ENCODE measurements around the gene GALNT10. TPM values are rescaled to one million over a fixed set of nuclear protein-coding genes. Genes with fewer than 3 reads are reported as not detected.

Gene GALNT10
- total and polyA plus RNA-seq, 8 donors, result 5.3 to 76.4 (median 27.4) TPM

DNA sequence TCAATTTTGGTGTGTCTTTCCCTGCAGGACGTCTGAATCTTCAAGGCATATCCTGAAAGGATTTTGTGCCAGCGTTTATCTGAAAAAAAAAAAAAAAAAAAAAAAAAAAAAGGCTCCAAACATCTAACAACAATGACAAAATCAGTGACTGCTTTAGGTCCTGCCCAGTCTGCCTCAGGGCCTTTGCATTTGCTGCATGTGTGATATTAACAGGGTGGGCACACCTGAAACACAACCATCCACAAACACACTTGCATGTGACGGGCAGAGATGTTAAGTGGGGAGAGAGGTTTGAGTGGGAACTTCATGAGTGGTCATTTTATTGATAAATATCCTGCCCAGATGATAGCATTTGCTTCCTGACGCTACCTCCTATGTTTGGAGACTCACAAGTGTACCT lies 172.9 kb downstream of the GALNT10 start:
- Histone ChIP-seq H3K36me3 (peaks cover 0 to 6% (median 0%) of the 10 kb centered on the region in 4 donors), H3K27me3 (no peaks in the 10 kb centered on the region), H3K9me3 (no peaks in the 10 kb centered on the region), H3K27ac (no peak overlapping the region), H3K4me3 (no peak overlapping the region), H3K4me1 (peaks cover 0 to 38% (median 18%) of the 10 kb centered on the region in 4 donors)
- 83 to 95% (median 91%) methylated on average over 4 of the region's 4 CpGs for WGBS, 5 donors
- DNase-seq, result no peak
- TF ChIP-seq POLR2AphosphoS5 (IDR thresholded peaks at IDR 0.05) (no peak), CTCF (IDR thresholded peaks at IDR 0.05) (no peak), POLR2A (IDR thresholded peaks at IDR 0.05) (no peak), EP300 (IDR thresholded peaks at IDR 0.05) (no peak)
- intact Hi-C loops (cut with DNase I; ENCODE audit: low total_unique reads), result no loop called here

DNA sequence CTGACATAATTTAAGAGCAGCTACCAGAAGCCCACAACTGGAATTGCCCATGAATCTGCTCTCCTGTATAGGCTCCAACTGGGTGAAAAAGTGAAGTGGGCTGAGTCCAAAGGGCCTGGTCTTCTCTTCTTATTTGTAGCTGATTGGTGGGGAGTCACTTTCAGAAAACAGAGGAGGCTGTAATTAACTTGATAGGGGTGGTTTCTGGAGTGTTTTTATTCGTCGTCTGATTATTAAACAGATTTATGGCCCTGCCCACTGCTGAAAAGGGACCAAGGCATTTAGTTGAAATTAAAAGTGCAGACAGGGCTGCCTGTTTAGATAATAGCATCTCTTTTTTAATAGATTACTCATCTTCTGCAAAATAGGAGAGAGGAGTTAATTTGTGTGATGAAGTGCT lies 174.2 kb downstream of the GALNT10 start:
- WGBS, 5 donors, result 31 to 54% (median 36%) methylated on average over 2 of the region's 2 CpGs
- no peak overlapping the region for H3K27ac ChIP-seq

DNA sequence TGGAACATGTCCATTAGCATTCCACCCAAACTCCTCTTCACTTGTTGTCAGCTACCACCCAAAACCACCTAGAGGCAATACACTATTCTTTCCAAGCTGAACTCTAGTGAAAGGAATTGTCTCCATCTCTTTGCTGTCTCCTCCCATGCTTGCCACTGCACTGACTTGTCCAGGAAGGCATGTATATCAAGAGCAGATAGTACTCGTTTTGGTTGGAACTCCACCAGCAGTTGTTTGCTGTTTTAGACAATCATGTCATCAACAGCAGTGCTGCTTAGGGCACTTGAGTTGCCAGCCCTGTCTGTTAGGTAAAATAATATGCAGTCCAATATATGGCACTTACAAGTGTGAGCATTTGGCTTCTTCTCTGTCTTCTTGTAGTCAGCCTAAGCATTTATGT lies 175.3 kb downstream of the GALNT10 start:
- Histone ChIP-seq H3K4me3 (no peak overlapping the region), H3K36me3 (peaks cover 0 to 12% (median 0%) of the 10 kb centered on the region in 4 donors), H3K27ac (peak overlapping the region in 1 of 5 donors; percentile 9), H3K9me3 (no peaks in the 10 kb centered on the region), H3K4me1 (peaks cover 0 to 48% (median 24%) of the 10 kb centered on the region in 4 donors), H3K27me3 (no peaks in the 10 kb centered on the region)
- no peak for TF ChIP-seq POLR2AphosphoS5 (IDR thresholded peaks at IDR 0.05)
- TF ChIP-seq CTCF (IDR thresholded peaks at IDR 0.05), result no peak
- TF ChIP-seq POLR2A (IDR thresholded peaks at IDR 0.05), result no peak
- TF ChIP-seq EP300 (IDR thresholded peaks at IDR 0.05), result no peak
- WGBS, 5 donors, result 17 to 26% (median 23%) methylated on average over 1 of the region's 1 CpG
- no peak for DNase-seq
- intact Hi-C loops (cut with DNase I; ENCODE audit: low total_unique reads), result no loop called here

More for the DNA sequence above, 174.2 kb downstream of the GALNT10 start:
- intact Hi-C loops (cut with DNase I; ENCODE audit: low total_unique reads), result no loop called here
- no peak overlapping the region for H3K4me3 ChIP-seq
- peaks cover 0 to 38% (median 21%) of the 10 kb centered on the region in 4 donors for H3K4me1 ChIP-seq
- H3K9me3 ChIP-seq, result no peaks in the 10 kb centered on the region
- TF ChIP-seq POLR2AphosphoS5 (IDR thresholded peaks at IDR 0.05) (no peak), EP300 (IDR thresholded peaks at IDR 0.05) (no peak), POLR2A (IDR thresholded peaks at IDR 0.05) (no peak), CTCF (IDR thresholded peaks at IDR 0.05) (no peak)
- no peak for DNase-seq
- peaks cover 0 to 9% (median 0%) of the 10 kb centered on the region in 4 donors for H3K36me3 ChIP-seq
- H3K27me3 ChIP-seq, result no peaks in the 10 kb centered on the region

GRCh38 chr5:154366353-154366752 lies 175.8 kb downstream of the GALNT10 start:
- Histone ChIP-seq H3K9me3 (no peaks in the 10 kb centered on the region), H3K27me3 (no peaks in the 10 kb centered on the region), H3K4me1 (peaks cover 0 to 53% (median 27%) of the 10 kb centered on the region in 4 donors), H3K27ac (no peak overlapping the region), H3K36me3 (peaks cover 0 to 15% (median 0%) of the 10 kb centered on the region in 4 donors), H3K4me3 (no peak overlapping the region)
- no peak for DNase-seq
- TF ChIP-seq CTCF (IDR thresholded peaks at IDR 0.05) (no peak), EP300 (IDR thresholded peaks at IDR 0.05) (no peak), POLR2A (IDR thresholded peaks at IDR 0.05) (no peak), POLR2AphosphoS5 (IDR thresholded peaks at IDR 0.05) (no peak)
- WGBS, 5 donors, result 79 to 91% (median 88%) methylated on average over 2 of the region's 2 CpGs
- intact Hi-C loops (cut with DNase I; ENCODE audit: low total_unique reads), result no loop called here

All from stomach (tissue), 9 donors.